Measurements from ENCODE around the gene PECR.
"Not testable (repeated sequence)": the region's sequence is repeated elsewhere in the genome, so short reads cannot be mapped to it uniquely, and the experiment has no call there.

The PECR gene

GRCh38 chr2:216103213-216103612 is 21.6 kb upstream of the PECR start:
- ATAC-seq = peak in 1 of 2 donors; percentile 46

GRCh38 chr2:216101109-216101508 is 19.5 kb upstream of the PECR start:
- no peak for ATAC-seq

GRCh38 chr2:216098421-216099334 is 17.1 kb upstream of the PECR start:
- no peak for ATAC-seq

DNA sequence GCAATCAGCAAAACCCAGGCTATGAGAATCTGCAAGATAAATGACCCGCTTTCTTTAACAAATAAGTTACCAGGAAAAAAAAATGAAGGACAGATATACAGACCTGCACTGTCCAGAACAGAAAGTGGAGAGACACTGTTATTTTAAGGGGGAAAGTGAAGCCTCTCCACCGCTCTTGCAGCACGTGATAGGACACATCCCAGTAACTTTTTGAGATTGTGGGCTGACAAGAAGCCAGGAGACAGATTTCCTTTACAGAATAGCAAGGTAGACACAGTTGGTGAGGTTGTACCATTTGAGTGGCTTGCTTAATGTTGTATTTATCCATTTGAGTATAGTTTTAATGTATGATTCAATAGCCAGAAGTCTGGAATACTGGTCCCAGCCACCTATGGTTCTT is 13.1 kb upstream of the PECR start:
- ATAC-seq = no peak

DNA sequence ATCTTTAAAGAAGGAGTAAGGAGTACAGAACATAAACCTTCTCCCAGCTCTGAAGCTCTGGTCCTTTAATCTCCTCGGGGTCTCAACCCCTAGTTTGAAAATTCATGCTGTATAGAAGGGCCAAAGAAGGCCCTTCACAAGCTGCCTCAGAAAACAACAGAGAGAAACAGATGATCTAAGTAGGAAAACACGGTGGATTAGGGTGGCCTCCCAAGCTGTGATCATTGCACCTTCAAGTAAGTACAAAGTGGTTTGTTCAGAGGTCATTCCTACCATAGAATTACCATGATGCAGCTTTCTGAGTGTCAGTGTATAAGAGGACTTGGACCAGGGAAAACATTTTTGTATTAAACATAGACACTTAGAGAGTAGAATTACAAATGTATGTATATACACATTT is 11.0 kb upstream of the PECR start:
- no peak for ATAC-seq

DNA sequence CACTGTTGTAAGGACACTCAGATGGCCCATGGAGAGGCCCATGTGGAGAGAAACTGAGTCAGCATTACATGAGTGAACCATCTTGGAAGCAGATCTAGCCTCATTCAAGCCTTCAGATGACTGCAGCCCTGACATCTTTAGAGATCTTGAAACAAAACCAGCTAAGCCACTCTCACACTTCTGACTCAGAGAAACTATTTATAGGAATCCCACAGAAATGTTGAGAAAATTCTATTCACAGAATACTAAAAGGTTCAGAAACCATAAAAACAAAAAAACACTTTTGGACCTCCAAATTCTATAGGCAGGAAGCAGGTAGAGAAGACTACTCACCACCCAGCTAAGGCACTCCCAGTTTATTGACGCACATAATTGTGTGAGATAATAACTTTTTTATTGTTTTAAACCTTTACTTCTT is 8.8 kb upstream of the PECR start:
- peak; percentile 90 to 91 for ATAC-seq

DNA sequence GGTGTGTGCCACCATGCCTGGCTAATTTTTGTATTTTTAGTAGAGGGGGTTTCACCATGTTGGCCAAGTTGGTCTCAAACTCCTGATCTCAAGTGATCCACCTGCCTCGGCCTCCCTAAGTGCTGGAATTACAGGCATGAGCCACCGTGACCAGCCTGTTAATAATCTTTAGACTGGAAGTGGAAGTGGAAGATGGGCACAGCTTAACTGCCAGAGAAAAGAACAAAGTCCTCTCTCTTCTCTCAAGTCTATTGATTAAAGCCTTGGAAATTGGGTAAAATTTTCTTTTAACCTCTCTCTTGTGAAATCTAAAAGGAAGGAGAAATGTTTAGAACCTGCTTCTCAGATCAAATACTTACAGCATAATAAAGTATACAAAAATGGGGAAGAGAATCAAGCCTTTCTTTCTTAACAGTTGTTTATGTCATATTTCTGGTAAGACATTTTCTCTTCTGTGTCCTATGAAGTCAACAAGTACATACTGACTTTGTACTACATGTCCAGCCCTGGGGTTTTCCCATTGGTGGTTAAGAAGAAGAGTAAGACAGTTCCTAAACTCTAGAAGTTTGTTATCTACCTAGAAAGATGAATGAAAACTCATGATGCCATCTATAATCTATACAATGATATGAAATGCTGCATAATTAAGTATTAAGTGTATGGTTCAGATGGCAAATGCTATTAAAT is 4.7 kb upstream of the PECR start:
- no peak for ATAC-seq

- peak in 1 of 2 donors; percentile 23 for ATAC-seq
These were observed 2.9 kb upstream of the PECR start for GRCh38 chr2:216084547-216084946.

GRCh38 chr2:216083464-216084281 is 2.1 kb upstream of the PECR start:
- ATAC-seq = no peak

DNA sequence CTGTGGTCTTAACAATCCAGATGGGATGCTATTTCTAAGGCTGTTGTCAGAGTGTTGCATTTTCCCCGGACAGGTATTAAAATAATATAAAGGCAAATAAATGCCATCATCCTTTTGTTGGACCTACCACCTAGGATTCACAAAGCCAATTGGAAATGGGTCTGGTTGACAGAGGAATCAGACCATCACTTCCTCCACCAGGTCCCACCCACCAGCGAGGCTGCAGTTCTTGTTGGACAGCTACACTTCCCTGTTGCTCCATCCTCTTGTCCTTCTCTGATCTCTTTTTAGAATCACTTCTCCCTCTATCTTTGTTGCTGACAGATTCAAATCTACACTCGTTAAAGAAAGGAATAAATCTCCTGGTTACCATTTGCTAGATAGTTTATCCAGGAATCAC is 1.2 kb upstream of the PECR start:
- no peak for ATAC-seq

DNA sequence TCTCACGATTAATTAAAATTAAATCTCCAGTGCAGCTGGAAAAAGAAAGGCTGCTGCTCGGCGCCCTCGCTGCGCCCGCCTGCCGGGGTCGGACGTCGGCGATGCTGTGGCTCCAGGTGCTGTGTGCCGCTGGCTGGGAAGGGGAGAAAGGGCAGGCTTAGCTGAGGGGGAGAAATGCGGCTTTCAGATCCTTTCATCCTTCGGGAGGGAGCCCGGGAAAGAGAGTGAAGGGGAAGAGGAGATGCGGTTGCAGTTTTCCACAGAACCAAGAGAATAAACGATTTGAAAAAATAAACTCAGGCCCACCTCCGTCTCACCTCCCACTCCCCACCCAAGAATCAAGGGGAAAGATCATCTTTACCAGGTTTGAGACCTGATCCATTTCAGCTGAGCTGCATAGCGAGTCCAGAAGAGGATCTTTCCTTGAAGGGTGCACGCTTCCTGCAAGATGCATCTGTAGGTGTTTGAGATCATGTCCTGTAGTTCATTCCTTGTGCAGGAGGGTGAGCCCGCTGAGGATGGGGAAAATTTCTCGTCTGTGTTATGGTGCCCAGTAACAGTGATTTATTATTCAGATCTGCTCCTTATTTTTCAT is 605 bp upstream of the PECR start:
- peak; percentile 5 to 8 for ATAC-seq

- no peak for ATAC-seq
These were observed 597 bp downstream of the PECR start for GRCh38 chr2:216081012-216081411.

GRCh38 chr2:216080048-216080447 is 1.6 kb downstream of the PECR start:
- not testable (repeated sequence) for ATAC-seq

DNA sequence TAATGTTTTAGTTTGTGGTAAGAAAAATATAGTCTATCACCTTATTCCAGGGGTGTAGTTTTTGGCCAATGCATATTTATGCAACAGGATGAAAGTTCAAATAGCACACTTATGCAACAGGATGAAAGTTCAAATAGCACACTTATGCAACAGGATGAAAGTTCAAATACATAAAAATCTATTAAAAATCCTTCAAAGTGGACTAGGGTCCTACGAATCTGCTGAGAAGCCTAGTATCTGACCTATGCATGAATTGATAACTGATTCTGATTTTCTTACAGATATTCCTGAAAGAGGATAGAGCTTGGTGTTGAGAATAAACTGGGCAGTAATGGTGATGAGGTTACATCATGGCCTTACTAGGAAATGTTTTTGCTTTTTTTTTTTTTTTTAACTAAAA is 2.8 kb downstream of the PECR start:
- no peak for ATAC-seq

- no peak for ATAC-seq
These were observed 5.8 kb downstream of the PECR start for GRCh38 chr2:216075510-216076485.

- ATAC-seq = no peak
These were observed 6.8 kb downstream of the PECR start for GRCh38 chr2:216074794-216075193.

GRCh38 chr2:216074380-216074779 is 7.2 kb downstream of the PECR start:
- no peak for ATAC-seq

DNA sequence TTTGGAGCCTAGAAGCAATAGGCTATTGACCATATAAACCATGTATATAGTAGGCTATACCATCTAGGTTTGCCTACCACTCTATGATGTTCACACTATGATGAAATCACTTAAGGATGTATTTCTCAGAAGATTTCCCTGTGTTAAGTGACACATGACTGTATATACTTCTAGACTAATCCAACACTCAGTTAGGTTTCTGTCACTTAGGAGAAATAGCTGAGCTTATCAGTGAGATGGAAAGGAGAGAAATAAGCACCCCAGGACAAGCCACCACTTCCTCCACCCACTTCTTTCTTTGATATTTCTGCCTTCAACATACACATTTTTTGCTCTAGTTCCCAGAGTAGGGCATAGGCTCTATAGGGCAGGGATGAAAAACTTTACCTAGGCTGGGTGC is 7.8 kb downstream of the PECR start:
- peak in 1 of 2 donors; percentile 33 for ATAC-seq

GRCh38 chr2:216072473-216072872 is 9.1 kb downstream of the PECR start:
- ATAC-seq = no peak

- no peak for ATAC-seq
These were observed 10.3 kb downstream of the PECR start for GRCh38 chr2:216071111-216071851.

DNA sequence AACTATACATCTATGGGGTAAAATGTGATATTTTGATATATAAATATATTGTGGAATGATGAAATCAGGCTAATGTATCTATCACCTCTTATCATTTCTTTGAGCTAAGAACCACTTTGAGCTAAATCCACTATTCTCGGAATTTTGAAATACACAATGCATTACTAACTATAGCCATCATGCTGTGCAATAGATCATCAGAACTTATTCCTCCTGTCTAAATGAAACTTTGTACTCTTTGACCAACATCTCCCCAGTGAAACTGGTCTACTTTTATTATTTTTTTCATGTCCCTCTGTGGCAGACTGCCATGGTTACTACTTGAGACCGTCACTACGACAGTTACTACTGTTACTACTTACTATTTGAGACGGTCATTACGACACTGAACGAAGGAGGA is 11.4 kb downstream of the PECR start:
- ATAC-seq = no peak

Data from activated CD4-positive, CD25-positive, alpha-beta regulatory T cell treated with anti-CD3 and anti-CD28 coated beads, Interleukin-2, amount 50 U/mL, for 24 hours (primary cell).